K562 (cell line): ENCODE data around the gene RREB1. TPM values are rescaled to one million over a fixed set of nuclear protein-coding genes. Genes with fewer than 3 reads are reported as not detected.

ENCODE experiments used
- ATAC-seq: fragments of 200-7000 bp; cut with Tn5 transposase; 3 replicates; pipeline ENCODE4 v1.9.1; 2020; ENCODE audit warnings: moderate library complexity
- BruUV-seq: library from RNA; stranded (reverse); fragments of 400-500 nt; replicated peaks from 2 replicates; lab custom pipeline; 2021; lab: Mats Ljungman, UMichigan
- CTCF ChIA-PET: fragments of 300-600 bp; formaldehyde crosslinking; extraction: SDS; loops from one replicate; lab custom pipeline; 2021; ENCODE audit warnings: low intra/inter-chr PET ratio; lab: Yijun Ruan, JAX
- POLR2A ChIA-PET: fragments of 300-600, 350-650 bp; sonication (Branson Sonifier 250); formaldehyde crosslinking; extraction: SDS; loops from one replicate; lab custom pipeline; 2021; ENCODE audit warnings: antibody characterized with exemption, inconsistent platforms; lab: Yijun Ruan, JAX
- DNase-seq, 4 experiments: peaks; one replicate each; pipeline versions ENCODE4 v3.0.0 to v3.0.0-alpha.2; 2011 to 2018; ENCODE audit warnings: low spot score in 3 of 4, mixed read lengths in 3 of 4; ENCODE audit errors: extremely low read depth in 1 of 4
- FAIRE-seq: peaks from 2 replicates; lab custom pipeline; 2011; peaks lifted over from hg19 to GRCh38; lab: Jason Lieb, UNC
- H2AFZ ChIP-seq: 2 replicates; pipeline ENCODE4 v1.6.0; 2011; ENCODE audit warnings: low read depth, low read length, control low read depth, inconsistent platforms
- H3K27ac ChIP-seq: fragments of 200-600 bp; 3 replicates; pipeline ENCODE4 v1.8.0; 2011; ENCODE audit warnings: low read depth, mild to moderate bottlenecking, control low read depth, inconsistent platforms, low read length, moderate library complexity, mixed read lengths; ENCODE audit errors: extremely low read depth
- H3K27me3 ChIP-seq, 2 experiments: fragments of 300-600 bp in 1 of 2; 2 replicates in 1 of 2; 3 replicates in 1 of 2; pipeline versions ENCODE4 v1.6.0 to v1.8.0; 2011; ENCODE audit warnings: inconsistent platforms in 2 of 2, low read length in 2 of 2, mild to moderate bottlenecking in 1 of 2, mixed read lengths in 1 of 2, moderate library complexity in 1 of 2; ENCODE audit not compliant: control insufficient read depth in 2 of 2, insufficient read depth in 2 of 2
- H3K36me3 ChIP-seq: fragments of 300-600 bp; 3 replicates; pipeline ENCODE4 v1.8.0; 2011; ENCODE audit warnings: mild to moderate bottlenecking, low read length, inconsistent platforms; ENCODE audit not compliant: control insufficient read depth, insufficient read depth
- H3K4me1 ChIP-seq, 2 experiments: fragments of 200-600 bp in 1 of 2; replicated peaks in 1 of 2; 2 replicates in 1 of 2; 3 replicates in 1 of 2; pipeline versions ENCODE4 v1.5.1 to v1.8.0; 2011; ENCODE audit warnings: inconsistent platforms in 2 of 2, low read length in 2 of 2, mild to moderate bottlenecking in 1 of 2, mixed read lengths in 1 of 2, moderate library complexity in 1 of 2; ENCODE audit not compliant: control insufficient read depth in 2 of 2, insufficient read depth in 2 of 2
- H3K4me2 ChIP-seq: 2 replicates; pipeline ENCODE4 v1.6.1; 2011; ENCODE audit warnings: low read length, control low read depth, inconsistent platforms, mixed read lengths; ENCODE audit not compliant: insufficient read depth
- H3K4me3 ChIP-seq: fragments of 200-600 bp; sonication (generic), shearing (Covaris generic); 2 replicates; pipeline ENCODE4 v1.5.1; 2016; ENCODE audit warnings: control low read depth, inconsistent platforms
- H3K79me2 ChIP-seq: fragments of 200-600 bp; 3 replicates; pipeline ENCODE4 v1.8.0; 2011; ENCODE audit warnings: low read length, inconsistent platforms; ENCODE audit not compliant: control insufficient read depth, insufficient read depth
- H3K9ac ChIP-seq, 2 experiments: 2 replicates each; pipeline versions ENCODE4 v1.6.0 to v1.6.1; 2011; ENCODE audit warnings: low read depth in 2 of 2, low read length in 2 of 2, control low read depth in 1 of 2, inconsistent platforms in 1 of 2, mild to moderate bottlenecking in 1 of 2, mixed read lengths in 1 of 2; ENCODE audit not compliant: insufficient read depth in 1 of 2
- H3K9me1 ChIP-seq: one replicate; pipeline ENCODE4 v1.6.0; 2011; ENCODE audit warnings: inconsistent platforms, mild to moderate bottlenecking, low read length, moderate library complexity; ENCODE audit not compliant: control insufficient read depth, insufficient read depth
- H3K9me3 ChIP-seq: replicated peaks from 2 replicates; pipeline ENCODE4 v1.5.1; 2011; ENCODE audit warnings: low read depth, low read length, inconsistent platforms; ENCODE audit not compliant: control insufficient read depth, insufficient read depth
- H4K20me1 ChIP-seq: replicated peaks from 2 replicates; pipeline ENCODE4 v1.6.1; 2011; ENCODE audit warnings: low read length, inconsistent platforms, mixed read lengths; ENCODE audit not compliant: control insufficient read depth, insufficient read depth
- ATF1 ChIP-seq, 2 experiments: fragments of 450-650 bp in 1 of 2; IDR thresholded peaks; 2 replicates each; pipeline ENCODE4 v1.6.1; 2016; ENCODE audit warnings: missing compliant biosample characterization in 1 of 2, missing genetic modification characterization in 1 of 2
- CTBP1 ChIP-seq: fragments of 450-650 bp; IDR thresholded peaks from 2 replicates; pipeline ENCODE4 v1.6.1; 2016; ENCODE audit warnings: borderline replicate concordance
- HLTF ChIP-seq: fragments of 450-650 bp; IDR thresholded peaks from 2 replicates; pipeline ENCODE4 v1.6.1; 2016
- MAZ ChIP-seq, 2 experiments: fragments of 450-650 bp in 1 of 2; sonication (generic) in 1 of 2; formaldehyde crosslinking; IDR thresholded peaks in 1 of 2; conservative IDR thresholded peaks in 1 of 2; 2 replicates each; pipeline versions ENCODE4 v1.4.0 to v1.5.0; 2020; ENCODE audit warnings: mild to moderate bottlenecking in 1 of 2, missing genetic modification reagents in 1 of 2
- NBN ChIP-seq: fragments of 450-650 bp; IDR thresholded peaks from 2 replicates; pipeline ENCODE4 v1.6.1; 2016; ENCODE audit warnings: low read depth, mild to moderate bottlenecking
- NCOA1 ChIP-seq: fragments of 450-650 bp; IDR thresholded peaks from 2 replicates; pipeline ENCODE4 v1.6.1; 2016; ENCODE audit warnings: low read depth
- NR4A1 ChIP-seq, 2 experiments: fragments of 250-450 bp in 1 of 2; fragments of 450-650 bp in 1 of 2; sonication (Bioruptor Pico) in 1 of 2; IDR thresholded peaks; 2 replicates each; pipeline versions ENCODE4 v1.4.0 to v1.6.1; 2016 to 2020; ENCODE audit warnings: mild to moderate bottlenecking in 2 of 2, missing compliant biosample characterization in 1 of 2, missing genetic modification characterization in 1 of 2, moderate library complexity in 1 of 2
- POLR2A ChIP-seq: fragments of 450-650 bp; conservative IDR thresholded peaks from 2 replicates; pipeline ENCODE4 v1.6.1; 2016
- RBFOX2 ChIP-seq: fragments of 200-400 bp; formaldehyde crosslinking; IDR thresholded peaks from 2 replicates; pipeline ENCODE4 v1.6.1; 2017; ENCODE audit warnings: low read depth, mild to moderate bottlenecking, low read length, moderate library complexity
- RBM14 ChIP-seq: fragments of 200-400 bp; formaldehyde crosslinking; IDR thresholded peaks from 2 replicates; pipeline ENCODE4 v1.6.1; 2018; ENCODE audit warnings: low read depth, mild to moderate bottlenecking, low read length, moderate library complexity, borderline replicate concordance; ENCODE audit not compliant: insufficient read depth
- RUNX1 ChIP-seq: sonication (generic); IDR thresholded peaks from 2 replicates; pipeline ENCODE4 v1.6.1; 2016; ENCODE audit warnings: antibody characterized with exemption, low read depth
- SMARCC2 ChIP-seq: fragments of 450-650 bp; IDR thresholded peaks from 2 replicates; pipeline ENCODE4 v1.6.1; 2017; ENCODE audit warnings: antibody characterized with exemption, moderate library complexity, mild to moderate bottlenecking, low read depth
- SMARCE1 ChIP-seq: fragments of 450-650 bp; IDR thresholded peaks from 2 replicates; pipeline ENCODE4 v1.7.1; 2016; ENCODE audit warnings: mild to moderate bottlenecking
- U2AF1 ChIP-seq: fragments of 200-400 bp; formaldehyde crosslinking; optimal IDR thresholded peaks from 2 replicates; pipeline ENCODE3; 2017; ENCODE audit warnings: mild to moderate bottlenecking, low read depth, low read length, moderate library complexity
- VEZF1 ChIP-seq: fragments of 200-800 bp; sonication (Bioruptor generic); IDR thresholded peaks from 2 replicates; pipeline ENCODE4 v1.6.1; 2017; ENCODE audit warnings: missing genetic modification characterization, missing compliant biosample characterization
- WHSC1 ChIP-seq: IDR thresholded peaks from one replicate; pipeline ENCODE4 v1.6.1; 2012; ENCODE audit warnings: low read length, control low read depth, inconsistent platforms
- XRCC4 ChIP-seq: IDR thresholded peaks from one replicate; pipeline ENCODE4 v1.6.1; 2011; ENCODE audit not compliant: insufficient read depth, insufficient read length; ENCODE audit errors: extremely low read depth
- ZNF507 ChIP-seq: conservative IDR thresholded peaks from 2 replicates; pipeline ENCODE4 v1.6.1; 2017; ENCODE audit warnings: missing genetic modification characterization, missing compliant biosample characterization
- ZNF511 ChIP-seq: sonication (generic); formaldehyde crosslinking; IDR thresholded peaks from 2 replicates; pipeline ENCODE4 v1.8.0; 2022; ENCODE audit warnings: mild to moderate bottlenecking, missing genetic modification reagents
- ZNF785 ChIP-seq: fragments of 250-450 bp; sonication (Bioruptor Pico); IDR thresholded peaks from 2 replicates; pipeline ENCODE4 v1.4.0; 2020; ENCODE audit warnings: mild to moderate bottlenecking
- WGBS: fragments of 100-300 bp; shearing (Covaris generic); methylation state at CpG from one replicate; pipeline ENCODE4 v1.1.6; 2016; ENCODE audit warnings: low coverage, mixed read lengths; ENCODE audit not compliant: insufficient coverage; ENCODE audit errors: missing lambda C conversion rate; 5-methylcytosine and 5-hydroxymethylcytosine counted together
- in situ Hi-C: fragments of 300-500 bp; cut with MboI; formaldehyde crosslinking; loops from 4 replicates; pipeline ENCODE4 v1.15.0; 2018; ENCODE audit warnings: inconsistent platforms, mixed read lengths
- intact Hi-C: fragments of 100-400 bp; cut with micrococcal nuclease; formaldehyde crosslinking; loops from 2 replicates; pipeline ENCODE4 v1.14.2; 2022
- polyA plus RNA-seq, 8 experiments: library from polyadenylated mRNA; depleted of rRNA in 4 of 8; stranded (reverse) in 5 of 8; unstranded in 3 of 8; fragments of >200 nt; fragmentation: Nextera tagmentation in 2 of 8; fragmentation: Illumina TruSeq in 1 of 8; extraction: Ambion mirVana in 2 of 8; extraction: Trizol in 1 of 8; gene quantifications; 2 replicates each; pipeline versions ENCODE4 v1.2.1 to v1.2.3, GENCODE V29; 2011 to 2014; ENCODE audit warnings: inconsistent platforms in 1 of 8, missing spikeins in 1 of 8
- total RNA-seq, 7 experiments: library from RNA; depleted of rRNA in 6 of 7; stranded (reverse); fragments of >200 nt in 6 of 7; fragmentation: Illumina TruSeq in 2 of 7; extraction: Trizol in 2 of 7; gene quantifications; 2 replicates each; pipeline versions ENCODE4 v1.2.1 to v1.2.3, GENCODE V29; 2011 to 2021; ENCODE audit warnings: low replicate concordance in 1 of 7

The RREB1 gene
- total and polyA plus RNA-seq, 9 of the 15 experiments (the other 6 are each of a cell fraction or from before 2014, with no cell fraction given): 3.3 to 64.2 (median 19.3) TPM

GRCh38 chr6:7195339-7196018, 87.7 kb downstream of the RREB1 start (continued):
- TF ChIP-seq U2AF1: no peak
- no peak for TF ChIP-seq RBM14
- no peak for TF ChIP-seq ZNF507 (tag)
- no peak for TF ChIP-seq ZNF511 (CRISPR knock-in tag)
- peak in 1 of 2 experiments; percentile 34; a peak in 1 of 4 replicates for TF ChIP-seq MAZ (CRISPR knock-in tag; conservative IDR thresholded peaks at IDR 0.05 in 1 of 2, IDR thresholded peaks at IDR 0.05 in 1 of 2)

- H3K4me2 ChIP-seq: peak overlapping the region; percentile 62
- no peak overlapping the region for H2AFZ ChIP-seq
- H3K27me3 ChIP-seq: no peaks in the 10 kb centered on the region
- POLR2A ChIA-PET: interaction anchor here (0.5 to 1.3 kb wide), 7 partner anchors 11 to 296 kb away, joined by 3 to 4 read pairs (median 3); no protein-coding TSS in a partner anchor
- BruUV-seq: no TSS peak
- CTCF ChIA-PET: interaction anchor here (0.6 kb wide), 1 partner anchor 23 kb away, joined by 5 read pairs; no protein-coding TSS in a partner anchor
- intact Hi-C loops: loop anchor here (5.0 kb wide), 1 partner anchor 44 kb away; no protein-coding TSS in a partner anchor
- H3K9me1 ChIP-seq: no peaks in the 10 kb centered on the region
- peak overlapping the region; percentile 62 for H3K27ac ChIP-seq
- H3K9me3 ChIP-seq: no peaks in the 10 kb centered on the region
- ATAC-seq (peak; percentile 57), DNase-seq (peak; percentile 72 to 81 (median 78)), FAIRE-seq (peak; percentile 64)
- peaks cover 94% of the 10 kb centered on the region for H3K79me2 ChIP-seq
- H3K4me1 ChIP-seq: peaks cover 12 to 38% of the 10 kb centered on the region in 2 experiments
- 2% methylated on average over 7 of the region's 7 CpGs for WGBS
- no peak overlapping the region for H3K4me3 ChIP-seq
- H4K20me1 ChIP-seq: no peaks in the 10 kb centered on the region
- in situ Hi-C loops: no loop called here
- peaks cover 74% of the 10 kb centered on the region for H3K36me3 ChIP-seq
- peak overlapping the region; percentile 28 to 86; a peak in 3 of 4 replicates for H3K9ac ChIP-seq
- TF ChIP-seq ATF1 (CRISPR knock-in tag; IDR thresholded peaks at IDR 0.05): no peak
- peak; percentile 52; the same call in 1 of the 2 replicates for TF ChIP-seq ATF1 (tag; IDR thresholded peaks at IDR 0.05)
- no peak for TF ChIP-seq XRCC4
- TF ChIP-seq RBFOX2: 0 out of 2 replicates have a peak, but pooled peaks have one; percentile 19
- 0 out of 2 replicates have a peak, but pooled peaks have one; percentile 37 for TF ChIP-seq POLR2A
- TF ChIP-seq NCOA1: no peak
- no peak for TF ChIP-seq RUNX1
- TF ChIP-seq VEZF1 (CRISPR knock-in tag): peak; percentile 56
- no peak for TF ChIP-seq ZNF785
- TF ChIP-seq NBN: peak; percentile 73; the same call in 1 of the 2 replicates
- peak; percentile 76; the same call in 1 of the 2 replicates for TF ChIP-seq HLTF
- peak; percentile 51; the same call in 1 of the 2 replicates for TF ChIP-seq SMARCE1
- 0 out of 2 replicates have a peak, but pooled peaks have one; percentile 12 for TF ChIP-seq CTBP1
- TF ChIP-seq SMARCC2: peak; percentile 57; the same call in 1 of the 2 replicates
- peak; percentile 2 for TF ChIP-seq WHSC1
- TF ChIP-seq NR4A1 (CRISPR knock-in tag; IDR thresholded peaks at IDR 0.05): no peak
- TF ChIP-seq NR4A1 (tag; IDR thresholded peaks at IDR 0.05): 0 out of 2 replicates have a peak, but pooled peaks have one; percentile 9
These were observed 88.2 kb downstream of the RREB1 start for GRCh38 chr6:7196019-7196402.
